ENCODE data around the gene ATG14. TPM values are rescaled to one million over a fixed set of nuclear protein-coding genes. Genes with fewer than 3 reads are reported as not detected.
"Not testable (repeated sequence)": the region's sequence is repeated elsewhere in the genome, so short reads cannot be mapped to it uniquely, and the experiment has no call there.

ATG14 gene
- total RNA-seq, 1 donor = 33.0 TPM

- H3K4me3 ChIP-seq (ENCODE audit: low read length) = no peak overlapping the region
- no peaks in the 10 kb centered on the region for H3K4me1 ChIP-seq (ENCODE audit: insufficient read depth, low read length)
- no peaks in the 10 kb centered on the region for H3K27me3 ChIP-seq (ENCODE audit: insufficient read depth, low read length)
- no peaks in the 10 kb centered on the region for H3K9me3 ChIP-seq (ENCODE audit: low read depth, low read length)
Observed at GRCh38 chr14:55383541-55384140, 28.0 kb downstream of the ATG14 start.

GRCh38 chr14:55383056-55383466 is 28.6 kb downstream of the ATG14 start:
- H3K9me3 ChIP-seq (ENCODE audit: low read depth, low read length); H3K27me3 ChIP-seq (ENCODE audit: insufficient read depth, low read length); H3K4me1 ChIP-seq (ENCODE audit: insufficient read depth, low read length); H3K4me3 ChIP-seq (ENCODE audit: low read length): not testable (repeated sequence)

- H3K4me1 ChIP-seq (ENCODE audit: insufficient read depth, low read length) = no peaks in the 10 kb centered on the region
- H3K4me3 ChIP-seq (ENCODE audit: low read length) = no peak overlapping the region
- H3K9me3 ChIP-seq (ENCODE audit: low read depth, low read length) = no peaks in the 10 kb centered on the region
- H3K27me3 ChIP-seq (ENCODE audit: insufficient read depth, low read length) = no peaks in the 10 kb centered on the region
Observed at GRCh38 chr14:55382483-55382882, 29.1 kb downstream of the ATG14 start.

- no peaks in the 10 kb centered on the region for H3K4me1 ChIP-seq (ENCODE audit: insufficient read depth, low read length)
- no peaks in the 10 kb centered on the region for H3K9me3 ChIP-seq (ENCODE audit: low read depth, low read length)
- no peaks in the 10 kb centered on the region for H3K27me3 ChIP-seq (ENCODE audit: insufficient read depth, low read length)
- no peak overlapping the region for H3K4me3 ChIP-seq (ENCODE audit: low read length)
Observed at GRCh38 chr14:55381561-55381960, 30.1 kb downstream of the ATG14 start.

GRCh38 chr14:55381040-55381439 is 30.6 kb downstream of the ATG14 start:
- Histone ChIP-seq H3K4me3 (ENCODE audit: low read length) (no peak overlapping the region), H3K9me3 (ENCODE audit: low read depth, low read length) (no peaks in the 10 kb centered on the region), H3K4me1 (ENCODE audit: insufficient read depth, low read length) (no peaks in the 10 kb centered on the region), H3K27me3 (ENCODE audit: insufficient read depth, low read length) (no peaks in the 10 kb centered on the region)

- no peak overlapping the region for H3K4me3 ChIP-seq (ENCODE audit: low read length)
- H3K4me1 ChIP-seq (ENCODE audit: insufficient read depth, low read length) = peaks cover 6% of the 10 kb centered on the region
- H3K9me3 ChIP-seq (ENCODE audit: low read depth, low read length) = no peaks in the 10 kb centered on the region
- no peaks in the 10 kb centered on the region for H3K27me3 ChIP-seq (ENCODE audit: insufficient read depth, low read length)
Observed at GRCh38 chr14:55377236-55377635, 34.4 kb downstream of the ATG14 start.

- Histone ChIP-seq H3K4me3 (ENCODE audit: low read length) (no peak overlapping the region), H3K27me3 (ENCODE audit: insufficient read depth, low read length) (no peaks in the 10 kb centered on the region), H3K4me1 (ENCODE audit: insufficient read depth, low read length) (peaks cover 6% of the 10 kb centered on the region), H3K9me3 (ENCODE audit: low read depth, low read length) (no peaks in the 10 kb centered on the region)
Observed at GRCh38 chr14:55374771-55375170, 36.9 kb downstream of the ATG14 start.

- no peaks in the 10 kb centered on the region for H3K9me3 ChIP-seq (ENCODE audit: low read depth, low read length)
- H3K4me3 ChIP-seq (ENCODE audit: low read length) = no peak overlapping the region
- no peaks in the 10 kb centered on the region for H3K27me3 ChIP-seq (ENCODE audit: insufficient read depth, low read length)
- H3K4me1 ChIP-seq (ENCODE audit: insufficient read depth, low read length) = peaks cover 6% of the 10 kb centered on the region
Observed at GRCh38 chr14:55373784-55374705, 37.6 kb downstream of the ATG14 start.

- no peaks in the 10 kb centered on the region for H3K27me3 ChIP-seq (ENCODE audit: insufficient read depth, low read length)
- H3K9me3 ChIP-seq (ENCODE audit: low read depth, low read length) = no peaks in the 10 kb centered on the region
- no peak overlapping the region for H3K4me3 ChIP-seq (ENCODE audit: low read length)
- peaks cover 6% of the 10 kb centered on the region for H3K4me1 ChIP-seq (ENCODE audit: insufficient read depth, low read length)
Observed at GRCh38 chr14:55372825-55373224, 38.8 kb downstream of the ATG14 start.

- no peaks in the 10 kb centered on the region for H3K27me3 ChIP-seq (ENCODE audit: insufficient read depth, low read length)
- no peak overlapping the region for H3K4me3 ChIP-seq (ENCODE audit: low read length)
- H3K4me1 ChIP-seq (ENCODE audit: insufficient read depth, low read length) = peaks cover 6% of the 10 kb centered on the region
- no peaks in the 10 kb centered on the region for H3K9me3 ChIP-seq (ENCODE audit: low read depth, low read length)
Observed at GRCh38 chr14:55372423-55372822, 39.2 kb downstream of the ATG14 start.

- no peaks in the 10 kb centered on the region for H3K27me3 ChIP-seq (ENCODE audit: insufficient read depth, low read length)
- H3K4me3 ChIP-seq (ENCODE audit: low read length) = no peak overlapping the region
- H3K9me3 ChIP-seq (ENCODE audit: low read depth, low read length) = no peaks in the 10 kb centered on the region
- H3K4me1 ChIP-seq (ENCODE audit: insufficient read depth, low read length) = peaks cover 6% of the 10 kb centered on the region
Observed at GRCh38 chr14:55370883-55371455, 40.7 kb downstream of the ATG14 start.

- no peaks in the 10 kb centered on the region for H3K4me1 ChIP-seq (ENCODE audit: insufficient read depth, low read length)
- no peaks in the 10 kb centered on the region for H3K27me3 ChIP-seq (ENCODE audit: insufficient read depth, low read length)
- no peaks in the 10 kb centered on the region for H3K9me3 ChIP-seq (ENCODE audit: low read depth, low read length)
- H3K4me3 ChIP-seq (ENCODE audit: low read length) = no peak overlapping the region
Observed at GRCh38 chr14:55366271-55366670, 45.4 kb downstream of the ATG14 start.

GRCh38 chr14:55361190-55361589 is 50.4 kb downstream of the ATG14 start:
- H3K27me3 ChIP-seq (ENCODE audit: insufficient read depth, low read length) = no peaks in the 10 kb centered on the region
- no peak overlapping the region for H3K4me3 ChIP-seq (ENCODE audit: low read length)
- H3K9me3 ChIP-seq (ENCODE audit: low read depth, low read length) = no peaks in the 10 kb centered on the region
- H3K4me1 ChIP-seq (ENCODE audit: insufficient read depth, low read length) = no peaks in the 10 kb centered on the region

GRCh38 chr14:55359307-55359706 is 52.3 kb downstream of the ATG14 start:
- H3K9me3 ChIP-seq (ENCODE audit: low read depth, low read length) = no peaks in the 10 kb centered on the region
- H3K4me1 ChIP-seq (ENCODE audit: insufficient read depth, low read length) = peaks cover 5% of the 10 kb centered on the region
- no peaks in the 10 kb centered on the region for H3K27me3 ChIP-seq (ENCODE audit: insufficient read depth, low read length)
- H3K4me3 ChIP-seq (ENCODE audit: low read length) = no peak overlapping the region

GRCh38 chr14:55356913-55357312 is 54.7 kb downstream of the ATG14 start:
- peaks cover 9% of the 10 kb centered on the region for H3K4me1 ChIP-seq (ENCODE audit: insufficient read depth, low read length)
- no peak overlapping the region for H3K4me3 ChIP-seq (ENCODE audit: low read length)
- no peaks in the 10 kb centered on the region for H3K9me3 ChIP-seq (ENCODE audit: low read depth, low read length)
- H3K27me3 ChIP-seq (ENCODE audit: insufficient read depth, low read length) = no peaks in the 10 kb centered on the region
